AML-193 (cell line): Measurements from ENCODE around the gene ITPKB.
A peak's percentile ranks its signal among the peaks of the same experiment; 100 is the strongest.

Experiments used
- DNase-seq, 2 experiments: peaks; one replicate each; lab custom pipeline; 2025; lab: John Stamatoyannopoulos, UW

The ITPKB gene

DNA sequence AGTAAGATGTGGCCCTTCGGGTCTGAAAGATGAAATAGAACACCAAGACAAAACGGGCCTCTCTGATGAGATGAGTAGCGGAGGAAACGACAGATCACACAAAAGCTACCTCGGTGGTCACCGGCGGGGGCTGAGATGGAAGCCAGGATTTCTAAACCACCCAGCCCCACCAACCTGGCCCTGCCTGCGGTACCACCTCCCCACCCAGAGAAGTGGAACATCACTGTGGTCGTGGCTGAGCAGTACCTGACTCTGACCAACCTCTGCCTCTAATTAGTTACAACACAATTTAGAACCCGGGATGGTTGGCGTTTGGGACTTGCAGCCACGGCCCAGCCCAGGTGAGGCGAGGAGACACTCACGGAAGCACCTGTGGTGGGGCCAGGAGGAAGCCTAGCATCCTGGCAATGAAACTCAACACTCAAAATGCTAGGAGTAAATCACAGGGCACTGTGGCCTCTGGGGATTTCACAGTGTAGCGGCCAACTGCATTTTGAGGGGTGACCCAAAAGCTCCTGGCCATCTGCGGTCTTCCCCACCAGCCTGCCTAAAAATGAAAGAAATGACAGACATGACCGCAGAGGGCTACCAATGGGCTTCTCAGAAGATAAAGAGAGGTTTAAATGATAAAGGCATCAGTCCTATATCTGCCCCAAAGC is 73.4 kb downstream of the ITPKB start:
- no peak for DNase-seq

DNA sequence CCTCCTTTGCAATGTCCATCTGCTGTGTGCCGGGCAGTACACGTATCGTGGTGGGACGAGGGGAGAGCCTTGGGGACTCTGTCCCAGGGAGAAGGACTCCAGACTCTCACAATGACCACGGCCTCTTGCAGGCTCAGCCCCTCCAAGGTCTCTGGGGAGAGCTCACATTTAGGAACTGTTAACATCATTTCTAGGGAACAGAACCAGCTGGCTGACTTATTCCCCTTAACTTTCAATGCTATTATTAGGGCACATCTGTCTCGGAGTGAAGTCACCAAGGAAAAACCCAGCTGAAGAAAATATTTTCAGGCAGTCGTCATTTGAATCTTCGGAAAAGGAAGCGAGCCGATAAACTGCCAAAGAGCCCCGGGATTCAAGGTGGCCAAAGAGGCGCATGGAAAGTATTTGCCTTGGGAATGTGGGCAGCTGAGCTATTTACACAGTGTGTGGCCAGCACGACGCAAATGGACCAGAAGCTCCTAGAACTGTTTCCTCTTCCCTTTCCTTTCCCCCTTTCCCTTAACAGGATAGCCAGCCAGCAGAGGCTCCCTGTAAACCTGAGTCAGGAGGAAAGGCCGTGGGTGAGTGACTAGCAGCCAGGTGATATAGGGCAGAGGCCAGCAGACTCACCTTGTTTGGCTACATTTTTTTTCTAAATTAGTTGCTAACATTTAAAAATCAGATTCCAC is 74.5 kb downstream of the ITPKB start:
- DNase-seq = no peak

DNA sequence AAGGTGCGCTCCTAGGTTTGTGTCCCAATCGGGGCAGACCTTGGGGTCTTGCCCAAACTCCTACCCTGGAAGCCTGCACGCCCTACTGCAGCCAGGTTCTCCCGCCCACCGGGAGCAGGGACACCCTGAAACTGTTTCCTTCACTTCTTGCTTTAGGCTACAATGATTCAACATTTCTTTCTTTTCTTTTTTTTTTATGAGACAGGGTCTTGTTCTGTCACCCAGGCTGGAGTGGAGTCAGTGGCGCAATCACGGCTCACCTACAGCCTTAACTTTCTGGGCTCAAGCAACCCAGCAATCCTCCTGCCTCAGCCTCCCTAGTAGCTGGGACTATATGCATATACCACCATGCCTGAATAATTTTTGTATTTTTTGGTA is 75.8 kb downstream of the ITPKB start:
- DNase-seq = no peak

DNA sequence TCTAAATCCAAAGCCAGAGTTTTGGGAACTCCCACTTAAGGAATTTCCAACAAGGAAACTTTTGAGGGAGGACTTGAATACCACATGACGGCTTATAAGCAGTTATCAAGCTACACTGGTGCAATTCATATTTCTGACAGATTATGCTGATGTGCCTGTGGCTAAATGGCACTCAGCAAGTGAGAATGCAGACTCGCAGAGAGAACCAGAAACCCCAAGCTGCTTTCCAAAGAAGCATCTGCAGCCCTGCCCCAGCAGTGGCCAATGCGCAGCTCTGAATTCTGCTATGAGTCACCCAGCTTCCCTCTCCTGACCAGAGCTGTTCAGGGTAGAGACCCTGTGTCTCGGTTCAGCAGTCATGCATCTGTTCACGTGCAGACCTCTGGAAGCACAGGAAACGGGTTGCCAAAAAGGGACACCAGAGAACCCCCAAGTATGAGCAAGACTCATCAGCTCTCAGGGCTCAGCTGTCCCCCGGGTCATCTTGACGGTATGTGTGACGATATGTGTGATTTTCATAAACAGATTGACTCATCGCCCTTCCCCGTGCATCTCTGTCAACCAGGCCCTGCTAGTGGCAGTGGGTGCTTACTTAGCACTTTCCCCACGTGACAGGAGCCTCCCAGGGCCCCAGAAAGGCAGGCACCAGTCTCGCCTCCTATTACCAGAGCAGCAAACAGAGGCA is 76.3 kb downstream of the ITPKB start:
- DNase-seq = peak; percentile 65 to 84

DNA sequence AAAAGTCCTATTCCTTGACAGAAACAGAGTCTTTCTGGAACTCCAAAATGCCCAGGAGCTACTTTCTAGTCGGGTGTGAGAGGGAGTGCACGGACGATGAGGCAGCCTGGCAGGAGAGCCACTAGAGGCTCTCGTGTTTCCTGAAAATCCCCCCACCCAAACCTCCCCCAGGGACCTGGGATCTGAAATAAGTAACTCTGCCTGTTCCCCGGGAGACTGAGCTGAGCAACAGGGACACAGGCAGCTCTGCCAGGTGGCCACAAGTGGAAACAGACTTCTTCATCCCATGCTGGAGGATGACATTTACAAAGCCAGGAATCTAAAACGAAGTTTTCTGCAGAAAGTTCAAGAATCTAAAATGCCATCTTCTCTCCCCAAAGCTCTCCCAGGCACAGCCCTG is 77.1 kb downstream of the ITPKB start:
- DNase-seq = no peak

DNA sequence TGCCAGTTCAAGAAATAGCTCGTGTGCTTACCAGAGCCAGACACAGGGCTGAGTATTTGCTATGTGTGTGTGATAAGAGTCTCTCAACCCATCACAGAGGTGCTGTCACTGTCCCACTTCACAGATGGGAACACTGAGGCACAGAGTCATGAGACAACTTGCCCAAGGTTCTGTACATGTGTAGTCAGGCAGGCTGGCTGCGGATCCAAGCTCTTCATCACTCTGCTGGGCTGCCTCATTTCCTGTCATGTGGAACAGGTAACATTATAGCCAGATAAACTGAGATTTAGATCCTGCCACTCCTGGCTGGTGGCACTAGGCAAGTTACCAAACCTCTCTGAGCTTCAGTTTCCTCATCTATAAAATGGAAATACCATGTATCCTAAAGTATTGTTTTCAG is 77.8 kb downstream of the ITPKB start:
- DNase-seq = no peak

DNA sequence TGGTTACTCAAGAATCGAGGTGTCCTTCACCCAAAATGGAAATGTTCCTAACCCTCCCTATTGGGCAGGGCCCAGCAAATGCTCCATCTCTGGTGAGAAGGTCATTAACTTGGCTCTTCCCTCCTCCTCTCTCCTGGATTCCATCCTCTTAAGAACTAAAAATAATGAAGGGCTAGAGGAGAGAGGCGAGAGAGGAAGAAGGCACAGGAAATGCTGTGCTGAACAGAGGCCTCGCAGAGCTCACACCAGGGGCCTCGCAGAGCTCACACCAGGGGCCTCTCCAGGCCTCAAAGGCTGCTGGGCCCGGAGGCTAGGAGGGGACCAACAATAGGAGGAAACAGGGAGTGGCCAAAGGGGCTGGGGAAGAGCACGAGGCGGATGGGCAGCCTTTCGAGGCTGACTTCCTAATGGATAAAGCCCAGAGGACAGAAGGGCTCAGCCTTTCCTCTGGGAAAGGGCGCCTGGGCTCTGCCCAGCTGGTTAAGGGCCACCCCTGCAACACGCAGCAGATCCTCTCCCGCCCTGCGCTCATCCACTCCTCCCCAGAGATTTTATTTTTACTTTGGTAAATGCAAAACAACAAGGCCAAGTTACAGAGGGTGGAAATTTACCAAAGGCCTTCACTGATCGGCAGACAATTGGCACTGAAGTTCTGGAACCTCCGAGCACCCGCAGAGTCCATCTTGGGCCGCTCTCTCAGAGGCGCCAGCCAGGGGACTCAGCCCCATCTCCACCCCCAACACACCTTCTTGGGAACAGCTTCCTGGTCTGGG is 78.5 kb downstream of the ITPKB start:
- no peak for DNase-seq

DNA sequence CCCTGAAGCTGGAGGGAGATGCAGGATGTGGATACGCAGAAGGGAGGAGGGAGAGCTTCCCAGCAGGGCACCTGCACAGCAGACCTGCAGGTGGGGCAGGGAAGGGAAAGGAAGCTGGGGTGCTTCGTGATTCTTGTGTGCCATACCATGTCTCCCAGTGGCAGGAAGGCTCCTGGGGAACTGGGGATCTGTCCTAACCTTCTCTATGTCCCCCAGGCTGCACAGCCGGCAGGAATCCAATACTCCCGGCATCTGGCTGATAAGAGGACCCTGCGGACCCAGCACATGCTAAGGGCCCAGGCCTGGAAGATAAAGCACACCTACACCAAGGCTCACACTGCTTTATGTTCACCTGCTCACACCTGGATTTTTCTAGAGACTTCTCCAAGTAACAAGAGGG is 79.4 kb downstream of the ITPKB start:
- no peak for DNase-seq

DNA sequence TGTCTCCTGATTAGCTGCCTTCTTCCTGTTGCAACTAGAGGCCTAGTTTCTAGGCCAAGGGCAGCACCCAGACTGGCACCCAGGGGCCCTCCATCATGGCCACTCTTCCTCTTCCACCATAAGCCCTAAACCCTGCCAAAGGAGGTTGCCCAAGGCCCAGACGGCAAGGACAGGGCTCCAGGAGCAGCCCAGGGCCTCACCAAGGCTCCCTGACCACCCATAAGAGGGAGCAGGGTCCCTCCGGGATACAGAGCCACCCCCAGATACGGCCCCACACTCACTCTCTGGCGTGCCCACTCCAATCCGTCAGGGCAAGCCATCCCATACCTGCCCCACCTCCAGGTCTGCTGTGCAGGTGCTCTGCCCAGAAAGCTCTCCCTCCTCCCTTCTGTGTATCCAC is 79.9 kb downstream of the ITPKB start:
- no peak for DNase-seq

DNA sequence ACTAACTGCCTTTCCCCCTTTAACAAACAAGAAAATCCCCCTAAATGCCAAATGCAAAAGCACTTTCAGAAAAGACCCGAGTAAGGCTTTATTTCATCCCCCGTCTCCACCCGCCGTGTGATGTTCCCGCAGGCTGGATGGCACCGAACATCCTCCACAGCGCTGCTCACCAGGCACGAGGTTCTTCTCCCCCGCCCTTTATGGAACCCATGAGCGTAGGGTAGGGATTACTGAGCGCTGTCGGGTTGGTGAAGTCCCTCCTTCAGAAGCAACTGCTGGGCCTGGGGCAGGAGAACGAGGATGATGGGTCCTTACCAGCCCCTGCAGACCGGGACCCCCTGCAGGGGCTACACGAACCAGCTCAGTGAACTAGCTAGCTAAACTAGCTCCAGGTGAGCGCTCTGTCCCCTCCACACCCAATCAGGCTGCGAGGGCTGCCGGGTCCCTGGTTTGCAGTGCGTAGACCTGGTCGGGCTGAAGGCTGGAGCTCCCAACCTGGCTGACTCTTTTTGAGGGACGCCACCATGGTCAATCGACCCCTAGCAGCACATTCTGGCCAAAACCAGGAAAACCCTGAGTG is 80.4 kb downstream of the ITPKB start:
- no peak for DNase-seq

DNA sequence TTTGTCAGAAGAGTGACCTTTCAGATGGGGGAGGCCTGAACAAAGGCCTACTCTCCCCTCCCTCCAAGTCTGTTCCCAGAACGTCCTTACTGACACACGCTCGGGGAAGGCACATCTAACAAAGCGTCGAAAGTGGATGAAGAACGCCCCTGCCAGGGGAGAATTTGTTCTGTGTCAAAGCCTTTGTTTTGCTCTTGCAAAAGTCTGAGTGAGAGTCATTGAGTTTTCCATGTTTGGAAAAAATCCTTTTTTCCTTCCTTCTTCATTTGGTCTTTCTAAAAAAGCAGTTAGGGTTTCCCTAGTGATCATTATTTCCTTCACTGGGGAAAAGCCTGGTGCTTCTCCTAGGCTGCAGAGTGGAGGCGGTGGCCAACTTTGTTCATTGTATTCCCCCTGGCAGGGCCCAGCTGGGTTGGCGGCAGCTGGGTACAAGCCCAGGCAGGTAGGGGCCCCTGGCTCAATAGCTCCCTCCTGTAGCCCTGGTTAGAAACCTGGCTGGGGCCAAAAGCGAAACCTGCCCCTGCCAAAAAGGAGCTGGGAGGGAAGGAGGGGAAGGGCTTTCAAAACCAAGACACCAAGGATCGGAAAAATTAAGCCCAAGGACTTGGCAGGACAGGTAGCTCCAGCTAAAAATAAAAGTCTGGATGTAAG is 81.1 kb downstream of the ITPKB start:
- no peak for DNase-seq

DNA sequence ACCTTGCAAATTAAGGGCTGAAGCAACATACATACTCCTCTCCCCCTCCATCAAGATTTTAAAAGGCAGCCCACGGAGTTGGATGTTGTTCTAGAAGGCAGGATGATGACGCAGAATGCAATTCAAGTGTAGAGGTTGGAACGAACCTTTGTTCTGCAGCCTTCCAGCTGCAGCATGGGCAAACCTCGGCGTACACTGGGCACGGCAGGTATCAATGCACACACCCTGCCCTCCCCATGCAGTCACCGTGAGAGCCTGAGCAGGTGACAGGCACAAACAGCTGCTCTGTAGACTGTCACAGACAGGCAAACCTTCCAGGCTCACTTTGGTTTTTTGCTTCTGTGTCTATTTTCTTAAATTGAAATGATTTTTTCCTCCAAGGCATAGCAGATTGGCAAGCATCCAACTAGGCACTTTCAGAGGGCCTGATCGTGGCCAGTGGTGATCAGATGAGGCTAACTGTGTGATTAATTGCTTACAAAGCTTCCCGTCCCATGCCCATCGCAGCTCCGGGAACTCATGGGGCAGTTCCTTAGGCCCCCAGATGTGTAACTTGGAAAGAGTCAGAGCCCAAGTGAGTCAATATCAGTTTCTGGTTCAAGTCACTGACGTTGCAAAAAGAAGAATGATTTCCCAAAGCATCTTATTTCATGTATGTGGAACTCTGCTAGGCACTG is 82.3 kb downstream of the ITPKB start:
- DNase-seq = no peak

DNA sequence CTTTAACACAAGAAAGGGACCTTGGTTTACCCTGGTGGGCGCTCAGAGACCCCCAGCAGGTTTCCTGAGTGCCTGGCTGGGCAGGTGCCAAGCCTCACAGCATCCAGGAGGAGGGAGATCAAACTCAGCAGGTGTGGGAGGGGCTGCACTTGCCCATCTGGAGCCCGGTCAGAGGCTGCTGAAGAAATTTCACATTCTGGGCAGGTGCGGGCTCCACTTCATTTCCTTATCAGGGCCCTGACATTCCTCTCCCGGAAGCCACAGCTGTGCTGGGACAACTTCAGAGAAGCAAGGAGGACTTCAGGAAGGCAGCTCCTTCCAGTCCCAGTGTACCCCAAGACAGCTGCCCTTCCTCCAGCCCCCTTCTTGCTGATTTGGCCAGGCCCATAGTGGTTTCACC is 82.9 kb downstream of the ITPKB start:
- DNase-seq = no peak

DNA sequence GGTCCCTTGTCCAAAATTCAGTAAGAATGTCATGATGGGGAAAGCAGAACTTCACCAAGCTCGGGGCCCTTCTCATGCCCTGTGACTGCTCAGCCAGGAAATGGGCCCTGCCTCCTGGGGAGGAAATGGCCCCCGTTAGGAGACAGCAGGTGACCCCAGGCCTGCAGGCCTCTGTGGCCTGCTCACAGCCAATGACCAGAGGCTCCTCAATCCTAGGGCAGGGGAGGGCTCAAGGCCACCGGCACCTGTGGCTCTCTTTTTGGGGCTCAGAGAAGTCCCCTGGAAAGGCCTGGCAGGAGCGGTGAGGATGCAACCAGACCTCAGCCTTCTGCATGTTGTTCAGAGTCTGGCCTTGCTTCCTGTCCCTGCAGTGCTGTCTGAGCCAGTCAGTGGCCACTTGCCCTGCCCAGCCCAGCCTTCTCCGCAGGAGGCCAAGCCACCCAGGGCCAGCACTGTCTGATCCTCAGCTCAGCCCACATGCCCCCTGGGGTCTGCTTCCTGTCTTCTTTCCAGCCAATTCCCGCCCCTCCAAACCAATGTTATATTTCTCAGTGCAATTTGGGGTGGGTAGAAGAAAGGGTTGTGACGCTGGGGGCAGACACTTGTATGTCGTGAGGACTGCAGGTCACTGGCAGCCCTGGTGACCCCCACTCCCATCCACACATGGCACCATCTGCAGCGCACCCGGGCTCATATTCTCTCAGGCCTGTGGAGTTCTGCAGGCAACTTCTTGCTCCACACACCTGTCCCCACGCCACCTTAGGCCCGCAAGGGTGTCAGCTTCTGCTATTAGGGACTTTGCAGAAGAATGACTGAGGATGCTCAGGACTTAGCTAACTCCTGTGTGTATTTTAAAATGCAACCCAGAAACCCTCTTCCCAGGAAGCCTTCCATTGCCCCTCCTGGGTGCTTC is 83.6 kb downstream of the ITPKB start:
- DNase-seq = peak in 1 of 2 experiments; percentile 4

DNA sequence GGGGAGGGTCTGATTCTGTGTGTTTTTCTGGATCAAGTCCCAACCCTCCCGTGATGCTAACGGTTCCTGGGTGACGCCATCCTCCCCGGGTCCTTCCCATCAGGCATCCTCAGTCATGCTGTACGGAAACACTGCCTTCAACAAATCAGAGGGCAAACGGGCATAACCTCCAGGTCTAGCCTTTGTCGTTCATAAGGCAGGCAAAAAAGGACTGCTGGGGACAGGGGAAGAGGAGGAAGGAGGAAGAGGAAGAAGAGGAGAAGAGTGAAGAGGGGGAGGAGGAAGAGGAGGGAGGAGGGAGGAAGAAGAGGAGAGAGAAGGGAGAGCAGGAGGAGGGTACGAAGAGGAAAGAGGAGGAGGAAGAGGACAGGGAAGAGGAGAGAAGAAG is 84.4 kb downstream of the ITPKB start:
- DNase-seq = no peak

DNA sequence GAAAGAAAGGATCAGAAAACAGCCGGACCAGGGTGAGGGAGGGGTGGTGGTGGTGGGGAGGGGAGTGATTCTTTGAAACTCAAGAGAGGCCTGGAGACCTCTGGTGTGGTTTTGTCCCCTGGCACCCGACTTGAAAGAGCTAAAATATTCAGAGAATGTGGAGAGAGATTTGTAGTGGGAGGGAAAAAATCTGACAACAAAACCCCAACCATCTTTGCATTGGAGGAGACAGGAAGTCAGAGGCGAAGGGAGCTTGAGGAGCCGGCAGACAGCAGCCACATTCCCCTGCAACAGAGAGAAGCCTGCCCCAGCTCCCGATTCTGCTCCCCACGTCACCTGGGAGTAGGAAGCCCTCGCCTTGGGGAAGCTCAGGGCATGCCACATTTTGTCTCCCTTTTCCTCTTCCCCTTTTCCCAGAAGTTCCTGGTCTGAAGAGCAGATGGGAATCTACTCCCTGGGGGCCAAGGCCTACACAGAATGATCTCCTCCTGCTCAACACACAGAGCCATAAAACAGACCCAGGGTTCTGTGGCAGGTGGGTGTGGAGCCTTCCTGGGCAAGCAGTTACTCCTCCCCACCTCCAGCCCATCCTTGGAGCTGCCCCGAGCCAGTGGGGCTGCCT is 84.9 kb downstream of the ITPKB start:
- no peak for DNase-seq

DNA sequence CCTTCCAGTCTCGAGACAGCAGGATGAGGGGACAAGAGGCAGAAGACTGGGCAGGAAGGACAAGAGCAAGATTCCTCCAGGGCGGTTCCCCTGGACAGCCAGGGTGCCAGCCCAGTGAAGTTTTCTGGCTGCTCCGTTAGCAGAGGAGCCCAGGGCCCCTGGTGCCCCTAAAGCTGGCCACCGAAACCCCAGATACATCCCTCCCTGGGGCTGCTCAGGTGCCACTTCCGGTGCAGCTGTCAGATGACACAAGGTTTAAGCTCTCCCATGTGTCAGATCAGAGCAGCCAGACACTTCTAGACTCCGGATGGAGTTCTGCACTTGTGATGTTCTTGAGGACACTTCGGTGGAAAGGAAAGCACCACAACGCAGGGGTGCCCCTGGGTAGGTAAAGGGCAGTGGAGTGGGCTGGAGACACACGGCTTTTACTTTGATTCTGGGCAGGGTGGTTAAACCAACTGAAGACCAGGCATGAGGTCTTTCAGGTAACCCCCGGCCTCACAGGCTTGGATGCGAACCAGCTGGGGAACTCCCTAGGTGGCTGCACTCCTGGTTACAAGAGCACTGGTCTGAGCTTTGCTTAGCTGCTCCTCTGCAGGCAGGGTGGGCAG is 85.7 kb downstream of the ITPKB start:
- DNase-seq = no peak

DNA sequence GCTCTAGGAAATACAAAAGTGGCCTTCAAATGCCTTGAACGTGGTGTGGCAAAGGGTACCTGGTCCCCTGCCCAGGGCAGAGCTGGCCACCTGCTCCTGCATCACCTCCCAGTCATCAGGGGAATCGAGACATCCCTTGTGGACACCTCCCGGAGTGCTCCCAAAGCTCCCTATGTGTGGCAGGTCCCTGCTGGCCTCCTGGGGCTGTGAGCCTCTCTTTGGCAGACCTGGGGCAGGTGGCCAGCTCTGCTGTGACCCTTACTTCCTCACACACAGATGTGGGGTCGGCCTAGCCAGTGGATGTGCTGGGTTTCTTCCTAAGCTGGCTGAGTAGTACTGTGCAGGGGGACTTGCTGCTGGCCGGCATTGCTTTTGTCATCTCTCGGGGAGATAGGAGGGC is 86.5 kb downstream of the ITPKB start:
- DNase-seq = no peak

DNA sequence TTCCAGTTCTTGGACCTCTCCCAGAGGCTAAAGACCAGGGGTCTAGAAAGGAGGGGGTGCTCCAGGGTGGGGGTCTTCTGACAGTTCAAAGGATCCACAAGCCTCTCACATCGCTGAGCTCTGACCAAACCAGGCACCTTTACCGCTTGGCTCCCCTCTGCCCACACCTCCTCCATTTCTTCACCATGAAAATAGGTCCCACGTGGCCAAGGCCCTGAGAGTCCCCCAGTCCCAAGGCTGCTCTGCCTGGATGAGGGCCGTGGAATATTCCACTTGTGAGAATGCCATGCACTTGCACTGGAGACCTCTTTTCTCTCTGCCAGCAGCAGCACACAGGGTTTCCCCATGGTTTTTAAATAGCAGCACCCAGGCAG is 87.4 kb downstream of the ITPKB start:
- no peak for DNase-seq
